HepG2 (cell line): Measurements from ENCODE around the gene MMAA. TPM values are rescaled to one million over a fixed set of nuclear protein-coding genes. Genes with fewer than 3 reads are reported as not detected.

ENCODE experiments used
- BCL6 ChIP-seq: IDR thresholded peaks from 2 replicates; pipeline ENCODE4 v1.6.1; 2016; ENCODE audit warnings: missing genetic modification reagents, missing compliant biosample characterization
- CREB3 ChIP-seq: sonication (generic); formaldehyde crosslinking; IDR thresholded peaks from 2 replicates; pipeline ENCODE4 v1.5.0; 2020; ENCODE audit warnings: missing genetic modification reagents
- CSRNP2 ChIP-seq: sonication (generic); formaldehyde crosslinking; conservative IDR thresholded peaks from 2 replicates; pipeline ENCODE4 v1.8.0; 2022; ENCODE audit warnings: low read depth, missing genetic modification reagents
- KLF6 ChIP-seq: IDR thresholded peaks from 2 replicates; pipeline ENCODE4 v1.8.0; 2016; ENCODE audit warnings: missing biosample characterization, missing genetic modification reagents
- KMT2A ChIP-seq: sonication (generic); formaldehyde crosslinking; IDR thresholded peaks from 2 replicates; pipeline ENCODE4 v1.4.0; 2020; ENCODE audit warnings: missing genetic modification reagents
- RBFOX2 ChIP-seq: fragments of 200-400 bp; formaldehyde crosslinking; IDR thresholded peaks from 2 replicates; pipeline ENCODE4 v1.6.1; 2017; ENCODE audit warnings: low read depth, mild to moderate bottlenecking, low read length
- RFX1 ChIP-seq: fragments of 450-650 bp; IDR thresholded peaks from 2 replicates; pipeline ENCODE4 v1.6.1; 2017
- RFX5 ChIP-seq: IDR thresholded peaks from 2 replicates; pipeline ENCODE4 v1.6.1; 2011; ENCODE audit warnings: low read depth, low read length, improper control_type of control experiment
- SMAD3 ChIP-seq: sonication (generic); formaldehyde crosslinking; IDR thresholded peaks from 2 replicates; pipeline ENCODE4 v1.4.0; 2020; ENCODE audit warnings: missing genetic modification reagents
- SNAI1 ChIP-seq: sonication (generic); formaldehyde crosslinking; IDR thresholded peaks from 2 replicates; pipeline ENCODE4 v1.5.0; 2020; ENCODE audit warnings: mild to moderate bottlenecking, missing genetic modification reagents, borderline replicate concordance
- SRSF4 ChIP-seq: fragments of 200-400 bp; formaldehyde crosslinking; IDR thresholded peaks from one replicate; pipeline ENCODE4 v1.6.1; 2018; ENCODE audit warnings: mild to moderate bottlenecking, low read depth, low read length, moderate library complexity; ENCODE audit not compliant: poor library complexity, severe bottlenecking
- ZBTB25 ChIP-seq: IDR thresholded peaks from 2 replicates; pipeline ENCODE4 v1.6.1; 2018; ENCODE audit warnings: missing genetic modification reagents
- ZFP37 ChIP-seq: sonication (generic); formaldehyde crosslinking; IDR thresholded peaks from 2 replicates; pipeline ENCODE4 v1.4.0; 2020; ENCODE audit warnings: missing genetic modification reagents, borderline replicate concordance
- ZFP41 ChIP-seq: sonication (generic); formaldehyde crosslinking; IDR thresholded peaks from 2 replicates; pipeline ENCODE4 v1.4.0; 2020; ENCODE audit warnings: mild to moderate bottlenecking, missing genetic modification reagents, borderline replicate concordance
- ZHX2 ChIP-seq, 2 experiments: sonication (generic) in 1 of 2; formaldehyde crosslinking in 1 of 2; IDR thresholded peaks; 2 replicates each; pipeline versions ENCODE4 v1.6.1 to v1.9.0; 2014 to 2022; ENCODE audit warnings: antibody characterized with exemption in 1 of 2, borderline replicate concordance in 1 of 2, inconsistent platforms in 1 of 2, low read depth in 1 of 2, missing genetic modification reagents in 1 of 2
- ZNF331 ChIP-seq: sonication (generic); formaldehyde crosslinking; IDR thresholded peaks from 2 replicates; pipeline ENCODE4 v1.4.0; 2020; ENCODE audit warnings: missing genetic modification reagents
- ZNF7 ChIP-seq: IDR thresholded peaks from 2 replicates; pipeline ENCODE4 v1.6.1; 2016; ENCODE audit warnings: missing biosample characterization, missing genetic modification reagents
- ZNF780A ChIP-seq: sonication (generic); formaldehyde crosslinking; IDR thresholded peaks from 2 replicates; pipeline ENCODE4 v1.8.0; 2022; ENCODE audit warnings: mild to moderate bottlenecking, missing genetic modification reagents, moderate library complexity
- ZSCAN20 ChIP-seq: sonication (generic); formaldehyde crosslinking; IDR thresholded peaks from 2 replicates; pipeline ENCODE4 v1.4.0; 2020; ENCODE audit warnings: missing genetic modification reagents, mild to moderate bottlenecking, borderline replicate concordance
- ZSCAN29 ChIP-seq: sonication (generic); formaldehyde crosslinking; conservative IDR thresholded peaks from 2 replicates; pipeline ENCODE4 v1.4.0; 2020; ENCODE audit warnings: mild to moderate bottlenecking, missing genetic modification reagents
- polyA plus RNA-seq, 8 experiments: library from polyadenylated mRNA; depleted of rRNA in 3 of 8; stranded (reverse) in 7 of 8; unstranded in 1 of 8; fragments of >200 nt; fragmentation: Illumina TruSeq in 4 of 8; extraction: Trizol in 4 of 8; gene quantifications; 2 replicates each; pipeline versions ENCODE4 v1.2.1 to v1.2.3, GENCODE V29; 2011 to 2016; ENCODE audit warnings: low read depth in 4 of 8, missing spikeins in 1 of 8, mixed read lengths in 1 of 8; ENCODE audit not compliant: insufficient read depth in 1 of 8
- total RNA-seq, 5 experiments: library from RNA; depleted of rRNA; stranded (reverse); fragments of >200 nt; fragmentation: Illumina TruSeq; extraction: Trizol; gene quantifications; 2 replicates each; pipeline ENCODE4 v1.2.3, GENCODE V29; 2016; ENCODE audit warnings: low read depth in 1 of 5

The MMAA gene
- total and polyA plus RNA-seq, 2 of the 13 experiments (the other 11 are each of a cell fraction or from before 2014, with no cell fraction given): 1.3 to 2.8 TPM

- TF ChIP-seq SRSF4 (no peak), ZNF780A (CRISPR knock-in tag) (0 out of 2 replicates have a peak, but pooled peaks have one; percentile 39), KLF6 (CRISPR knock-in tag) (peak; percentile 84; the same call in 1 of the 2 replicates), ZNF7 (CRISPR knock-in tag) (no peak), SMAD3 (peak; percentile 42; the same call in 1 of the 2 replicates), RBFOX2 (peak; percentile 99), KMT2A (peak; percentile 84), ZSCAN29 (CRISPR knock-in tag) (0 out of 2 replicates have a peak, but pooled peaks have one; percentile 33), CREB3 (CRISPR knock-in tag) (no peak), SNAI1 (peak; percentile 37; the same call in 1 of the 2 replicates), ZFP41 (CRISPR knock-in tag) (peak; percentile 31; the same call in 1 of the 2 replicates), RFX5 (no peak), RFX1 (no peak), BCL6 (CRISPR knock-in tag) (peak; percentile 74), ZFP37 (CRISPR knock-in tag) (no peak), CSRNP2 (CRISPR knock-in tag) (no peak), ZBTB25 (CRISPR knock-in tag) (no peak), ZNF331 (peak; percentile 72), ZHX2 (IDR thresholded peaks at IDR 0.05; ENCODE audit: low read depth) (no peak), ZHX2 (CRISPR knock-in tag; IDR thresholded peaks at IDR 0.05; ENCODE audit: borderline replicate concordance) (no peak; the same call in 1 of the 2 replicates), ZSCAN20 (0 out of 2 replicates have a peak, but pooled peaks have one; percentile 64)
Observed at GRCh38 chr4:145618932-145619638, at the start of gene MMAA (continued).
